ENCODE measurements around the gene ARHGDIA. TPM values are rescaled to one million over a fixed set of nuclear protein-coding genes. Genes with fewer than 3 reads are reported as not detected.

Gene ARHGDIA
- total RNA-seq, 1 experiment from 2014 or later, result 201 TPM

DNA sequence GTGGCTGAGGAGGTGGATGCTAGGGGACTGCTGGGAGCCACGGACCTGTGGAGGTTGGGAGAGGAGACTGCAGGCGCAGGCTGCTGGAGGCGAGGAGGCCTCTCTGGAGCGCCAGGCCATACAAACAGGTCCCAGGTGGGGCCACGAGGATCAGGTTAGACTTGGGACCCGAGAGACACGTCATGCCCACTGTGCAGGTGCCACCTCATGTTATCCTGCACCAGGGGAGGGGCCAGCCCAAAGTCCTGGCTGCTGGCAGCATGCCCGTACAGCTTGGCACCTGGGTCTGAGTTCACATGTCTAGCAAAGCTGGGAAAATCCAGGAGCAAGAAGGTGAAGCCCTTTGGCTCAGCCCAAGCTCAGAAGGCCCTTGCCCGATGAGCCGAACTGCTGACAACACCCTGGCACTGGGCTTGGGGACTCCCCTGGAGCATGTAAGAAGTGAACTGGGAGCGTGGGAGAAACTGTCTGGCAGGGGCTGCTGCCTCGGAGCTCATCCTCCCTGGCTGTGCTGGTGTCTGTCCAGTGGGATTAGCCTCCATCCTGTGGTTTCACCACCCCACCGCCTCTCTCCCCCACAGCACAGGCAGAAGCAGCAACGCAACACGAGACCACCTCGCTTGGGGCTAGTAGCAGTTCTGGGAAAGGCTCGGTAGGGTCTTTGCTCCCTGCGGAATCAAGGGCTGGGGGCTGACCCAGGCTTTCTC is 5.3 kb downstream of the ARHGDIA start:
- peaks cover 22% of the 10 kb centered on the region for H3F3A ChIP-seq (ENCODE audit: low read length, unreplicated experiment)
- intact Hi-C loops (cut with micrococcal nuclease), result no loop called here
- H3K27ac ChIP-seq (ENCODE audit: low read length), result no peak overlapping the region
- peaks cover 6% of the 10 kb centered on the region; the same call in 1 of the 2 replicates for H4K20me1 ChIP-seq (ENCODE audit: low read length)
- H3K4me3 ChIP-seq (ENCODE audit: low read length), result no peak overlapping the region
- no TSS peak for BruUV-seq (replicated peaks)
- H2AFZ ChIP-seq (ENCODE audit: low read length), result no peak overlapping the region
- TF ChIP-seq EZH2 (IDR thresholded peaks at IDR 0.05; ENCODE audit: low read length, unreplicated experiment) (no peak), EZH2phosphoT487 (IDR thresholded peaks at IDR 0.05; ENCODE audit: borderline replicate concordance, low read length) (no peak)
- TF ChIP-seq, protein P1, sequence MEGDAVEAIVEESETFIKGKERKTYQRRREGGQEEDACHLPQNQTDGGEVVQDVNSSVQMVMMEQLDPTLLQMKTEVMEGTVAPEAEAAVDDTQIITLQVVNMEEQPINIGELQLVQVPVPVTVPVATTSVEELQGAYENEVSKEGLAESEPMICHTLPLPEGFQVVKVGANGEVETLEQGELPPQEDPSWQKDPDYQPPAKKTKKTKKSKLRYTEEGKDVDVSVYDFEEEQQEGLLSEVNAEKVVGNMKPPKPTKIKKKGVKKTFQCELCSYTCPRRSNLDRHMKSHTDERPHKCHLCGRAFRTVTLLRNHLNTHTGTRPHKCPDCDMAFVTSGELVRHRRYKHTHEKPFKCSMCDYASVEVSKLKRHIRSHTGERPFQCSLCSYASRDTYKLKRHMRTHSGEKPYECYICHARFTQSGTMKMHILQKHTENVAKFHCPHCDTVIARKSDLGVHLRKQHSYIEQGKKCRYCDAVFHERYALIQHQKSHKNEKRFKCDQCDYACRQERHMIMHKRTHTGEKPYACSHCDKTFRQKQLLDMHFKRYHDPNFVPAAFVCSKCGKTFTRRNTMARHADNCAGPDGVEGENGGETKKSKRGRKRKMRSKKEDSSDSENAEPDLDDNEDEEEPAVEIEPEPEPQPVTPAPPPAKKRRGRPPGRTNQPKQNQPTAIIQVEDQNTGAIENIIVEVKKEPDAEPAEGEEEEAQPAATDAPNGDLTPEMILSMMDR (conservative IDR thresholded peaks at IDR 0.05; ENCODE audit: low read depth, low read length), result no peak
- H3K4me1 ChIP-seq (ENCODE audit: insufficient read depth, low read length), result peaks cover 58% of the 10 kb centered on the region
- no peaks in the 10 kb centered on the region for H3K9me3 ChIP-seq (ENCODE audit: low read length)
- ChIA-PET CTCF (no interaction called here), POLR2A (ENCODE audit: unreplicated experiment) (interaction anchor here (0.5 to 0.6 kb wide), 2 partner anchors 51 to 125 kb away, joined by 3 to 4 read pairs; no protein-coding TSS in a partner anchor)
- H3K9me2 ChIP-seq (replicated peaks; ENCODE audit: low read length), result no peaks in the 10 kb centered on the region
- no peaks in the 10 kb centered on the region for H3K27me3 ChIP-seq (ENCODE audit: low read length)
- ATAC-seq, result no peak
- no peak overlapping the region for H3K9ac ChIP-seq (ENCODE audit: low read length)
- H3K79me2 ChIP-seq (ENCODE audit: low read length), result peaks cover 55% of the 10 kb centered on the region
- no peak overlapping the region for H3K4me2 ChIP-seq (ENCODE audit: low read length)
- peak; percentile 45 for DNase-seq
- H3K36me3 ChIP-seq (ENCODE audit: low read depth, low read length), result peaks cover 16% of the 10 kb centered on the region; the same call in 1 of the 2 replicates

- Histone ChIP-seq H3K4me1 (ENCODE audit: insufficient read depth, low read length) (peaks cover 57% of the 10 kb centered on the region), H3K9ac (ENCODE audit: low read length) (no peak overlapping the region), H3F3A (ENCODE audit: low read length, unreplicated experiment) (peaks cover 22% of the 10 kb centered on the region), H3K79me2 (ENCODE audit: low read length) (peaks cover 51% of the 10 kb centered on the region), H3K36me3 (ENCODE audit: low read depth, low read length) (peaks cover 16% of the 10 kb centered on the region; the same call in 1 of the 2 replicates), H4K20me1 (ENCODE audit: low read length) (peaks cover 6% of the 10 kb centered on the region; the same call in 1 of the 2 replicates), H2AFZ (ENCODE audit: low read length) (no peak overlapping the region), H3K4me2 (ENCODE audit: low read length) (no peak overlapping the region), H3K4me3 (ENCODE audit: low read length) (no peak overlapping the region), H3K9me3 (ENCODE audit: low read length) (no peaks in the 10 kb centered on the region), H3K27ac (ENCODE audit: low read length) (no peak overlapping the region), H3K9me2 (replicated peaks; ENCODE audit: low read length) (no peaks in the 10 kb centered on the region), H3K27me3 (ENCODE audit: low read length) (no peaks in the 10 kb centered on the region)
- no peak for DNase-seq
- intact Hi-C loops (cut with micrococcal nuclease), result no loop called here
- TF ChIP-seq, protein P1 (conservative IDR thresholded peaks at IDR 0.05; ENCODE audit: low read depth, low read length), result no peak
- TF ChIP-seq EZH2phosphoT487 (IDR thresholded peaks at IDR 0.05; ENCODE audit: borderline replicate concordance, low read length) (no peak), EZH2 (IDR thresholded peaks at IDR 0.05; ENCODE audit: low read length, unreplicated experiment) (no peak)
- ChIA-PET POLR2A (ENCODE audit: unreplicated experiment) (interaction anchor here (0.5 to 0.6 kb wide), 2 partner anchors 52 to 126 kb away, joined by 3 to 4 read pairs; no protein-coding TSS in a partner anchor), CTCF (no interaction called here)
- no TSS peak for BruUV-seq (replicated peaks)
- no peak for ATAC-seq
Observed at GRCh38 chr17:81865358-81865732, 5.8 kb downstream of the ARHGDIA start.

Measured in PC-3 (cell line).